GM23338 (cell line): ENCODE data around the gene SLX4IP. TPM values are rescaled to one million over a fixed set of nuclear protein-coding genes. Genes with fewer than 3 reads are reported as not detected.

Experiments
- ATAC-seq: fragments of 200-7000 bp; cut with Tn5 transposase; 3 replicates; pipeline ENCODE4 v1.9.1; 2020
- DNase-seq: peaks from one replicate; pipeline ENCODE4 v3.0.0-alpha.2; 2015; ENCODE audit warnings: low spot score
- H2AFZ ChIP-seq: fragments of 200-600 bp; sonication (generic); 2 replicates; pipeline ENCODE4 v1.8.0; 2016; ENCODE audit warnings: antibody characterized with exemption, mild to moderate bottlenecking, moderate library complexity
- H3F3A ChIP-seq: fragments of 200-600 bp; sonication (generic); replicated peaks from 2 replicates; pipeline ENCODE4 v1.8.0; 2017; ENCODE audit warnings: antibody characterized with exemption, mixed run types, low read depth
- H3K27ac ChIP-seq: fragments of 200-600 bp; sonication (generic); 2 replicates; pipeline ENCODE4 v1.6.1; 2016; ENCODE audit warnings: low read depth
- H3K27me3 ChIP-seq: fragments of 200-600 bp; sonication (generic); 2 replicates; pipeline ENCODE4 v1.8.0; 2016; ENCODE audit warnings: mild to moderate bottlenecking, mixed run types, moderate library complexity; ENCODE audit not compliant: insufficient read depth
- H3K36me3 ChIP-seq: fragments of 200-600 bp; sonication (generic); 2 replicates; pipeline ENCODE4 v1.8.0; 2016; ENCODE audit warnings: mild to moderate bottlenecking; ENCODE audit not compliant: insufficient read depth
- H3K4me1 ChIP-seq: fragments of 200-600 bp; sonication (generic); 2 replicates; pipeline ENCODE4 v1.8.0; 2016; ENCODE audit warnings: mild to moderate bottlenecking, moderate library complexity; ENCODE audit not compliant: insufficient read depth
- H3K4me2 ChIP-seq: fragments of 200-600 bp; sonication (generic); 2 replicates; pipeline ENCODE4 v1.7.1; 2017; ENCODE audit warnings: mixed run types
- H3K4me3 ChIP-seq: fragments of 200-600 bp; sonication (generic); 2 replicates; pipeline ENCODE4 v1.6.1; 2016; ENCODE audit warnings: mixed run types
- H3K79me2 ChIP-seq: fragments of 200-600 bp; sonication (generic); replicated peaks from 2 replicates; pipeline ENCODE4 v1.8.0; 2017; ENCODE audit warnings: mild to moderate bottlenecking; ENCODE audit not compliant: insufficient read depth
- H3K9me2 ChIP-seq: fragments of 200-600 bp; sonication (generic); 2 replicates; pipeline ENCODE4 v1.8.0; 2017; ENCODE audit not compliant: insufficient read depth
- H4K20me1 ChIP-seq: fragments of 200-600 bp; sonication (generic); replicated peaks from 2 replicates; pipeline ENCODE4 v1.8.0; 2017; ENCODE audit warnings: mild to moderate bottlenecking; ENCODE audit not compliant: insufficient read depth
- H3K27ac Mint-ChIP-seq: 2 replicates; pipeline ENCODE4 v1.8.0; 2020; ENCODE audit warnings: inconsistent platforms, mild to moderate bottlenecking, moderate library complexity, mixed read lengths
- H3K27me3 Mint-ChIP-seq: 3 replicates; pipeline ENCODE4 v1.8.0; 2022; ENCODE audit warnings: low read depth, mild to moderate bottlenecking, moderate library complexity, mixed read lengths, inconsistent platforms; ENCODE audit not compliant: insufficient read depth, poor library complexity
- H3K36me3 Mint-ChIP-seq: 3 replicates; pipeline ENCODE4 v1.8.0; 2021; ENCODE audit warnings: low read depth, mild to moderate bottlenecking, inconsistent platforms, moderate library complexity, mixed read lengths
- H3K4me1 Mint-ChIP-seq: 3 replicates; pipeline ENCODE4 v1.8.0; 2020; ENCODE audit warnings: mild to moderate bottlenecking, inconsistent platforms, mixed read lengths
- H3K4me3 Mint-ChIP-seq: 3 replicates; pipeline ENCODE4 v1.8.0; 2021; ENCODE audit warnings: moderate library complexity, mild to moderate bottlenecking, inconsistent platforms, mixed read lengths
- H3K9me3 Mint-ChIP-seq: 3 replicates; pipeline ENCODE4 v1.8.0; 2020; ENCODE audit warnings: moderate library complexity, mild to moderate bottlenecking, inconsistent platforms, mixed read lengths
- CREB1 ChIP-seq: fragments of 250-450 bp; sonication (Bioruptor Pico); IDR thresholded peaks from 2 replicates; pipeline ENCODE4 v1.5.0; 2020; ENCODE audit warnings: low read depth, mild to moderate bottlenecking, moderate library complexity
- EZH2phosphoT487 ChIP-seq: fragments of 200-600 bp; sonication (generic); IDR thresholded peaks from one replicate; pipeline ENCODE4 v1.8.1; 2018; ENCODE audit warnings: antibody characterized with exemption; ENCODE audit not compliant: unreplicated experiment
- JUNB ChIP-seq: IDR thresholded peaks from one replicate; pipeline ENCODE4 v1.6.1; 2016; ENCODE audit warnings: antibody characterized with exemption; ENCODE audit not compliant: unreplicated experiment
- NANOG ChIP-seq: IDR thresholded peaks from 2 replicates; pipeline ENCODE4 v1.6.1; 2016; ENCODE audit warnings: antibody characterized with exemption, borderline replicate concordance
- REST ChIP-seq: IDR thresholded peaks from one replicate; pipeline ENCODE4 v1.6.1; 2018; ENCODE audit warnings: antibody characterized with exemption; ENCODE audit not compliant: unreplicated experiment
- STAT1 ChIP-seq: IDR thresholded peaks from one replicate; pipeline ENCODE4 v1.6.1; 2016; ENCODE audit warnings: antibody characterized with exemption; ENCODE audit not compliant: unreplicated experiment
- ZNF462 ChIP-seq: fragments of 250-450 bp; sonication (Bioruptor Pico); IDR thresholded peaks from 2 replicates; pipeline ENCODE4 v1.5.0; 2020; ENCODE audit warnings: mild to moderate bottlenecking, moderate library complexity
- polyA plus RNA-seq: library from polyadenylated mRNA; unstranded; fragments of >200 nt; fragmentation: Nextera tagmentation; extraction: Ambion mirVana; gene quantifications from 2 replicates; pipeline ENCODE4 v1.2.1, GENCODE V29; 2016
- total RNA-seq: library from RNA; depleted of rRNA; stranded (reverse); fragments of >200 nt; shearing (Covaris generic); gene quantifications from 2 replicates; pipeline ENCODE4 v1.2.3, GENCODE V29; 2014
- TF ChIP-seq, protein P1 (sequence below): IDR thresholded peaks from 2 replicates; pipeline ENCODE4 v1.6.1; 2016; ENCODE audit warnings: antibody characterized with exemption

Gene SLX4IP
- total and polyA plus RNA-seq, 2 experiments from 2014 or later, result 9.1 to 9.8 TPM

DNA sequence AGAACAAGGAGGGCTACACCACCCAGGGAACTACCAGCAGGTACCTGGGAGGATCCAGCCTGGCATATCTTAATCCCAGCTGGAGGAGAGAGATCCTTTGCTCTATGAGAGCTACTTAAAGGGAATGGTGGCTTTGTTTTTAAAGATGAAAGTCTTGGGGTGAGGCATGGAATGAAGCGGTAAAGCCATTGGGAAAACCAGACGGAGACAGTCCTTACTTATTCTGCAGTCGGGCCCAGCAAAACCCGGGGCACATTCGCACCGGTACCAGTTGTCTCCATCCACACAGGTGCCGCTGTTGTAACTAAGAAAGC, 208.4 kb downstream of the SLX4IP start (continued):
- TF ChIP-seq ZNF462 (CRISPR knock-in tag) (no peak), REST (no peak), JUNB (no peak)

GRCh38 chr20:10644458-10645204, 209.5 kb downstream of the SLX4IP start:
- H3K4me3 ChIP-seq, result no peak overlapping the region
- H3K27me3 Mint-ChIP-seq, result peaks cover 12% of the 10 kb centered on the region
- no peak overlapping the region for H3K4me2 ChIP-seq
- H4K20me1 ChIP-seq, result peaks cover 6% of the 10 kb centered on the region
- no peaks in the 10 kb centered on the region for H3K9me2 ChIP-seq
- H3K27me3 ChIP-seq, result no peaks in the 10 kb centered on the region
- no peak overlapping the region for H3K27ac ChIP-seq
- peaks cover 100% of the 10 kb centered on the region for H3K36me3 Mint-ChIP-seq
- H3K79me2 ChIP-seq, result no peaks in the 10 kb centered on the region
- H3K9me3 Mint-ChIP-seq, result no peaks in the 10 kb centered on the region
- H3K4me1 Mint-ChIP-seq, result peaks cover 27% of the 10 kb centered on the region
- peaks cover 14% of the 10 kb centered on the region for H3K4me1 ChIP-seq
- H2AFZ ChIP-seq, result no peak overlapping the region
- no peak for DNase-seq
- H3K36me3 ChIP-seq, result peaks cover 69% of the 10 kb centered on the region
- H3K4me3 Mint-ChIP-seq, result no peak overlapping the region
- no peaks in the 10 kb centered on the region for H3F3A ChIP-seq
- no peak overlapping the region for H3K27ac Mint-ChIP-seq
- no peak for ATAC-seq
- TF ChIP-seq CREB1 (CRISPR knock-in tag) (no peak), JUNB (no peak), REST (no peak), EZH2phosphoT487 (no peak), STAT1 (no peak), NANOG (no peak)
- TF ChIP-seq, protein P1, sequence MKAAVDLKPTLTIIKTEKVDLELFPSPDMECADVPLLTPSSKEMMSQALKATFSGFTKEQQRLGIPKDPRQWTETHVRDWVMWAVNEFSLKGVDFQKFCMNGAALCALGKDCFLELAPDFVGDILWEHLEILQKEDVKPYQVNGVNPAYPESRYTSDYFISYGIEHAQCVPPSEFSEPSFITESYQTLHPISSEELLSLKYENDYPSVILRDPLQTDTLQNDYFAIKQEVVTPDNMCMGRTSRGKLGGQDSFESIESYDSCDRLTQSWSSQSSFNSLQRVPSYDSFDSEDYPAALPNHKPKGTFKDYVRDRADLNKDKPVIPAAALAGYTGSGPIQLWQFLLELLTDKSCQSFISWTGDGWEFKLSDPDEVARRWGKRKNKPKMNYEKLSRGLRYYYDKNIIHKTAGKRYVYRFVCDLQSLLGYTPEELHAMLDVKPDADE, result no peak
